HG02884 (cell line): ENCODE results near the gene REV3L.
"Not testable (repeated sequence)": the region's sequence is repeated elsewhere in the genome, so short reads cannot be mapped to it uniquely, and the experiment has no call there.

Experiments
- ATAC-seq: cut with Tn5 transposase; IDR thresholded peaks from one replicate; pipeline ENCODE4 v1.9.1; 2021; ENCODE audit warnings: mild to moderate bottlenecking, moderate library complexity; ENCODE audit not compliant: unreplicated experiment

Gene REV3L

DNA sequence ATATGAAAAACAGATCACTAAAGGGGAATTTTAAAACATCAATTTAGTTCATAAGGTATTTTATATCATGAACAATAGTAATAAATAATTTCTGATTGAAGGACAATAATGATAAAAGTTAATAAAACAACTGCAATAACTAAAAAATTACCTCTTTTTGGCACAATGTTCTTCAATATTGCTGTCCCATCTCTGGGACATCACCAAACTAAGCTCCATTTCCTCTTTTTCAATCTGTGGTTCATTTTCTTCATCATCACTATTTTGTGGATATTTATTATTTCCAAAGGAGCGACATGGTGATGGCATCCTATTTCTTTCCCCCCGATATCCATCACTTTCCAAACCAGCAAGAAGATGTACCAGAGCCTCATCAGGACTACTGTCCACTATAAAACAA lies 103.2 kb downstream of the REV3L start:
- ATAC-seq: no peak

DNA sequence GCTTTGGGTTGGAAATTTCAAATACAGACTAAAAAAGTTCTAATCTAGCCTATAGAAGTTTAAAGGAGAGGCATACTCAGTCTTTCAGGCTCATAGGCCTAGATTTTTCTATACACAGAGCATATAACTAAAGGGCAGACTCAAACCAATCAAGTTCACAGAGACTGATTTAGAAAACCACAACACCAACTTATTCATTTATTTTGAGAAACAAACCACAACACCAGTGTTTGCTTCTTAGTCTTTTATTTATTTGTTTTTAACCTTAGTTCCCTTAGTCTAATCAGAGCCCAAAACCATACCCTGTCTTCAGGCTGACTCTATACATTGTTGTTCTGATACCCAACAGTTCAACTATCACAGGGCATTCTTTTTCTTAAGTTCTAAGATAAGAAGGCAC lies 103.7 kb downstream of the REV3L start:
- no peak for ATAC-seq

DNA sequence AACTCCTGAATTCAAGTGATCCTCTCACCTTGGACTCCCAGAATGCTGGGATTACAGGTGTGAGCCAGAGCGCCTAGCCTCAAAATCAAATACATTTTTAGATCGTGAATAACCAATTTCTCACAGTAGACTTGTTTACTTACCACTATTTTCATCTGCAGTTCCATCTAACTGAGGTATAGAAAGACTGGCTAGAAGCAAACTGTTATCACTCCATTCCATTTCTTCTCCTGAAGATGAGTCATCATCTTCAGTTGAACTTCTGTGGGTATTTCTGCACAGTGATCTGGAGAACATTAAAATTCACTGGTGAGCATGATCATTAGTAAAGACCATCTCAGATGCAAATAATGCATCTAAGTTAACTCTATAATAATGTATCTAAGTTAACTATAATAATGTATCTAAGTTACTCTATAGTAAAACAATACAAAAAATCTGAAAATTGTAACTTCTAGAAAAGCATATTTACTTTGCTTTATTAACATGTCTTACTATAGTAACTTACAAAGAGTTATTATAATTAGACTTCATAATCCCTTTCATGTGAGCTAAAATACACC lies 105.4 kb downstream of the REV3L start:
- no peak for ATAC-seq

DNA sequence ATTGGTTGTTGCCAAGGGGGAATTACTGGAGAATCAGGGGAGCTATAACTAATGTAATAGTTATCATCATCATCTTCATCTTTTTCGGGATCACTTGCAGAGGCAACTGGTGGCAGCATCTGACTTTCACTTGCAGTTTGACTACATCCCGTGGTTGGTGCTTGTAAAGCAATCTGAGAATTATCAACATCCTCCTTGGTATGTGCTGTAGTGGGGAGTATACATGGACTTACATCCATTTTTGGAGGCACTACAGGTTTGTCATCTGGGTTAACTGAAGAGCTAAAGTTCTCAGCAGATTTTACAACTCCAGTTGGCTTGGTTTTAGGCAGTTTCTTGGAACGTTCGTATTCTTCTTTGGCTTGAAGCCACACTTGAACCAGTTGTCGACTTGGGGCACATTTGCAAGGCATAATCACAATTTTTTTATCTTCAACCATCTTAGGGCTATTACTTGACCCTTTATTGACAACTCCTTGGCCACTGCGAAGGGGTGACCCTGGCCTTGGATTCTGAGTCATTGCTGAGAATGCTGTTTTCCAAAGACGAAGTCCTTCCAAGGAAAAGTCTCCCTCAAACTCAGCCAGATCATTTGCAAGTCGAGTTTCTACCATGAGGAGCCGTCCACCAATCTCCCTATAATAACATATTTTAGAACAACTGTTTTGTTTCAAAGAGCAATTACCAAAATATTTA lies 115.5 kb downstream of the REV3L start:
- no peak for ATAC-seq

DNA sequence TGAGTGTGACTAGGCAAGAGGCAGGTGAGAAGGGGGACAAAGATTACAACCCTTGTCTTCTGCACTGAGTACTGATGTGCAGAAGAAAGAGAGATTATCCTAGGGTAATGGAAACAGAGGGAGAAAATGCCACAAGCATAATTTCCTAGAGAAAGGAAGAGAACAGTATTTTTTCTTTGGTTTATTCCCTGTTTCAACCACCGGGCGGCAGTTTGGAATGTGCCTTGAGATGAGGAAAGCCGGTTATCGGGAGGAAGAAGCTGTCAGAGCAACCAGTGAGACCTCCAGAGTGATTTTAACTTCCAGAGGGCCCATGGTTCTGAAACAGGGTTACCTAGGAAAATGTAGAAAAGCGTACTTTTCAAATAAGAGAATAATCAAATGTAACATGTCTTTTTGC lies 121.4 kb downstream of the REV3L start:
- no peak for ATAC-seq

DNA sequence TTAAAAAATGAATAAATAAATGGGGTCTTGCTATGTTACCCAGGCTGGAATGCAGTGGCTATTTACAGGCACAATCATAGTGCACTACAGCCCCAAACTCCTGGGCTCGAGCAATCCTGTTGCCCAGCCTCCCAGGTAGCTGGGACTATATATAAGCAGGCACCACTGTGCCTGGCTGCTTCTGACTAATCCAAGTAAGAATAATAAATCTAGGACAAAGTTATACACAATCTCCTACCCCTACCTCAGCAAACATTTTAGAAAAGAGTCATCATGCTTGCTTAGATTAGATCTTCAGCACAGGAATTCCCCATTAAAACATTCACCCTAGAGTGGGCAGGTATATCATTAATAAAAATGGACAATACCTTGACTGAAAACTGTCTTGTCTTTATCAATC lies 124.6 kb downstream of the REV3L start:
- no peak for ATAC-seq

DNA sequence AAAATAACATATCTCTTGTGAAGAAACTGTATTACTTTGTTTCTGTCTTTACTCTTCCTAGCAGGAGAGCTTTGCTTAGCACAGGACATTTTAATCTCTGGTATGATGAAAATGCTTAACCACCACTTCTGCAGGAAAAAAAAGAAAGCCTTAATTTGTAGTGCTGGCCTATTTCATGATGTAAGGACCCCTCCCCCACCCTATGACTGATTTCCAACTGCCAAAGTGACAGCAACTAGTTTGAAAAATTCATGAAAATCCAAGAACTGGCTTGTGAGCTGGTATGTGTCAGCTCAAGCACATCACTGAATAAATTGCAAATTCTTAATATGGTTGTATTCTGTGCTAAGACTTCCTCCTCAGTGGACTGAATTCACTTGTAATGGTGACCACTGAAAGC lies 125.3 kb downstream of the REV3L start:
- ATAC-seq: no peak

DNA sequence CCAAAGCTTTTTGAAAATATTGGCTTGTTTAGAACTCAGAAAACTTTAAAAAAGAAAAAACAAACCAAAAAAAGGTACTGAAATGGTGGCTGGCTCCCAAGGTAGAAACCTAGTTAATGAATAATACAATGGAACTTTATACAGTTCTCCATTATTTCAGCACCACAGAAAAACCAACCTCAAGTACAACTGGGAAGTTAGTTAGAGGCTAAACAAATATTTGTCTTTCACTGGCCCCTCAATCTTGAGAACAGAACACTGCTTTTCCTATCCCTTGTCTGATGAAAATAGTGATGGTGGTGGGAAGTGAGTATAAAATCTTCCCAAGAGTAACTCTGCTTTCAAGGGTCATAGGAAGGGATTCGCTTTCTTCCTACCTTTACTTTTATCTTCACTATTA lies 126.5 kb downstream of the REV3L start:
- ATAC-seq: no peak

DNA sequence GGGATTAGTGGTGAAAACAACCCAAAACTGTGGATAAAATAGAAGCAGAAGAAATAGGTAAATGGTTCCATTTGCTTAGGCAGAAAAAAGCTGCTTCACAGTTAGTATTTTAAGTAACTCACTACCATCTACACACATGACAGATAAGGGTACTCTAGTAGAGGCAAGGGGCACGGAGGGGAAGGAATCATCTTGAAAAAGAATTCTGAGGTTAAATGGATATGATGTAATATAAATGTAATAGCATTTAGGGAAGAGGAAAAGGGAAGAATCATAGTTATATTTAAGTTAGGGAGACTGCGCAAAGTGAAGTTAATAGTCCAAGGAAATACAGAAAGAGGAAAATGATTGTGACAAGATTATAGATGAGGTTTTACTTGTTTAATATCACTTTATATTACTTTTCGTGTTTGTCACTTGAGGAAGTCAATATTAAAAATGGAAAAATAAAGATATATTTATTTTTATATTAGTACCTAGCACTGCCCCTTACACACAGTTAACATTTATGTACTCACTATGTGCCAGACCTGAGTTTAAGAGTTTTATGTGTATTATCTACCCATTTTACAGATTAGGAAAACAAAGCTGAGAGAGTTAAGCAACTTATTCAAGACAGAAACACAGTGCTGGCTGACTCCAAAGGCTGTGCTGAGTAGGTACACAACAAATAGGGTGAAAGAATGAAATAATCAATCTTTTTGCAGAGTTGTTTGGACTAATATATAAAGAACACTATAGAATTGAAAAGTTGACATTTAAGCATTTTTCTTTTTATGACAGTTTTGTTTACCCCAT lies 128.1 kb downstream of the REV3L start:
- no peak for ATAC-seq

DNA sequence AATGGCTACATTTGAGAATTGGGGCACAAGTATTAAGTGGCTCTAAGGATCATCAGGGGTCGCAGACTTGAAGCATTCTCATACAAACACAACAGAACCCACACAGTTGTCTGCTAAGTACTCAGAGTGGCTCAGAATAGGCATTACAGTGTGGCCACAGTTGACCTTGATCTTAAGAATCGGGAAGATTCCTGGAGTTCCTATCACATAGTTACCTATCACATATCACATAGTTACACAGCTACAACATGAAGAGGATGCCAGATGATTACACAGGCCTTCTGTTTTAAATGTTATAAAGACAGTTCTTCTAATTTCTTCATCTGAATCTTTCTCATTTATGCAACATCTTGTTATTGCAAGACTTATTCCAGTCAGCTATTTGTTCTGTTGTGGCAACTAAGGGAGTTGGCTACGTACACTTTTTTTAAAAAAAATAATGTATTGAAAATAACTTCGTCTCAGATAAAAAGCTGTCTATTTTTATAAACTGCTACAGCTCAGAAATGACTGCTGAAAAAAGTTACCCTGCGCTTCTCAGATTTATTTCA lies 129.0 kb downstream of the REV3L start:
- ATAC-seq: no peak

DNA sequence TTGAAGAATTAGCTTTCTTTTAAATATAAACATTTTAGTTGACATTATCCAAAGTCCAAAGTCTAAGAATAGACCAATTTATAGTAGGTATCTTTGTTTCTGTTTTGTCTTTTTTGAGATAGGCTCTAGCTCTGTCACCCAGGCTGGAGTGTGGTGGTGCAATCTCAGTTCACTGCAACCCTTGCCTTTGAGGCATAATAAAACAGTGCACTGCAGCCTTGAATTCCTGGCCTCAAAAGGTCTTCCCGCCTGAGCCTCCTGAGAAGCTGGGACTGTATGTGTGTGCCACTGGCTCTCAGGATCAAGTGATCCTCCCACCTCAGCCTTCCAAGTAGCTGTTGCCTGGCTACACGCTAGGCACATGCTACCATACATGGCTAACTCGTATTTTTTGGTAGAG lies 135.4 kb downstream of the REV3L start:
- ATAC-seq: no peak

DNA sequence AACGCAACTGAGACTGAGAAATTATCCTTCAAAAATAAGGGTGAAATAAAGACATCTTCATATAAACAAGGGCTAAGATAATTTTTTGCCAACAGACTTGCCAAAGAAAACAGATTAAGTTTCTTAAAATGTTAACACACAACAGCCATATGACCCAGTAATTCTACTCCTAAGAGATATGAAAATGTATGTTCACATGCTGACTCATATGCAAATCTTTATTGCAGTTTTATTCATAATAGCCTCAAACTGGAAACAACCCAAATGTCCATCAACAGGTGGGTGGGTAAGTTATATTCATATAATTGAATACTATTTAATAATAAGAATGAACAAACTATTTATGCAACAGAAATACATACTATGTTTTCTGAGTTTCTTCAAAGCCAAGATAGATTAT lies 140.1 kb downstream of the REV3L start:
- no peak for ATAC-seq

DNA sequence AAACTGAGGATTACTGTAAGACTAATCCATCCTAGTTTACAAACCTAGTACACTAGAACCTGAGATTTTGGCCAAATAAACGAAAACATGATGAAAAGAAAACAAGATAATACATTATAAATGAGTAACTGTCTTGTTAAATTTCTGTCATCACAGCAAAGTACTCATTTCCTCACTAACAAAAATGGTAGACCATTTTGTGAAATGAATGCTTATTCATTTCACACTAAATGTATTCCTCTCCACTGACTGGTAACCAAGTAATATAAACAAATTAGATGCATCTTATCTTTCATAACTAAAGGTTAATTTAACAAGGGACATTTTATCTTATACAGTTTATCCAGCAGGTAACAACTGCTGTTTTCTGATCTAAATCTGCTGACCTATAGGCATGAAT lies 143.7 kb downstream of the REV3L start:
- peak; percentile 45 for ATAC-seq

DNA sequence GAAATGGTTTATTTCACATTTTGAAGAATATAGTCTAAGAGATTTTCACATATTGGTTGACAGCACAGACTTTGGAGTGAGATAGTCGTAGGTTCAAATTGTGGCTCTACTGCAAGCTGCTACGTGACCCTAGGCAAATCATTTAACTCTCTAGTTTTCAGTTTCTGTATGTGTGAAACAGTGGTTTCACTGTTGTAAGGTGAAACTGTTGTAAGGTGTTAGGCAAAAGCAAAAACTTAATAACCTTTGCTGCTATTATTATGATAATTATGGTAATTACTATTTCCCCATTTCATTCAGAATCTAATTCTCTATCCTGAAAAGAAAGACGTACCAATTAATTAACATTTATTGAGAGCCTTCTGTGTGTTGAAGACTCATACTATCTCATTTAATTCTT lies 144.2 kb downstream of the REV3L start:
- ATAC-seq: peak; percentile 99

DNA sequence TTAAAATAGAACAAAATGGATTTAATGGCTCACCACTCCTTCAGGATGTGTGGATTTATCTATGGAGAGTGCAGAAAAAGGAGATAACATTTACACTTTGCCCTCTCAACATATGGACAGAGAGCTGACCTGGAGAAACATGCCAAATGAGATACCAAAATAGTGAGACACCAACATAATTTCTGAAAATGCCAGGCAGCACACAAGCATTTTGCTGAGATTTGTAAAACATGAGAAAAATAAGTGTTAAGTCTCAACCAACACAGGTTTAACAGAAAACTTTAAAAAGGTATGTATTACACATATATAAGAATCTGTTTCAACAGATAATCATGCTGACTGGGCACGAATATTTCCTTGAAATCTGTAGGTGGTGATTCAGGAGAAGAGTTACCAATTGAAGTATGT lies 145.2 kb downstream of the REV3L start:
- no peak for ATAC-seq

DNA sequence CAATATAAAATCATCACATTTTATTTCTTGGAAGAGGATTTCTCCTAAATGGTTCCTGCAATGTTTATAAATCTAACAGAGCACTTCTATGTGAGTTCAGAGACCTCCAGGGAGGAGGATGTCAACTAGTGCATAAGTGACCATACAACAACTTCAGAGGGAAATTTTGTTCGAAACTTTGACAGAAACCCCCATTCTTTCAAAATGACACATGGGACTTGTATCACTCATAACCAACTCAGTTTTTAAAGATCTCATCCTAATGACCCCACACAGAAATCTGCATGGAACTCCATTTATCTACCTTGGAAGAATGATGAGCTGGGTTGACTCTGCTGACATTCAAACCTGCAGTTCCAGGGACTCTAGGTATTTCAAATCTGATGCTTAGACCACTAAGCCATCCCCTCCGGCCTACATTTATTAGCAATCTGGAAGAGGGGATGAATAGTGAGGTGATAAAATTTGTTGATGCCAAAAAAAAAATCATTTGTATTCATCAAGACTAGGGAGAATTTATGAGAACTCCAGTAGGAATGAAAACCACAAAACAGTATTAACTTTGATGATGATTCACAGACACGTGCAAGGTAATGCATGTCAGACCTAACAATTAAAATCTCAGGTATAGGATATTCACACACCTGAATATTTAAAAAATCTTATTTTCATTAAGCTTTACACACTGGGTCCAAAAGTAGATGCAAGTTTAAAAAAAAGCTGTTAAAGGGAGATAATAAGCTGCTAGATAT lies 153.0 kb downstream of the REV3L start:
- peak; percentile 94 for ATAC-seq

DNA sequence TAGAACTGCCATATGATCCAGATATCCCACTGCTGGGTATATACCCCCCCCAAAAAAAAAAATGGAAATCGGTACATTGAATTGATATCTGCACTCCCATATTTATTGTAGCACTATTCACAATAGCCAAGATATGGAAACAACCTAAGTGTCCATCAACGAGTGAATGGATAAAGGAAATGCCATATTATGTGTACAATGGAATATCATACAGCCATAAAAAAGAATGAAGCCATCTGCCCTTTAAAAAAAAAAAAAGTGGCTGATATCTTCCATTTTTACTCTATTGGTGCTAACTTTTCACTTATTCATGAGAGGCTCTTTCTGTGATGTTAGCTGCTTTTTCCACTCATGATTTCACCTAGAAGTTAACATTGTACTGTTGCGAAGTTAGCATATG lies 156.5 kb downstream of the REV3L start:
- ATAC-seq: no peak

DNA sequence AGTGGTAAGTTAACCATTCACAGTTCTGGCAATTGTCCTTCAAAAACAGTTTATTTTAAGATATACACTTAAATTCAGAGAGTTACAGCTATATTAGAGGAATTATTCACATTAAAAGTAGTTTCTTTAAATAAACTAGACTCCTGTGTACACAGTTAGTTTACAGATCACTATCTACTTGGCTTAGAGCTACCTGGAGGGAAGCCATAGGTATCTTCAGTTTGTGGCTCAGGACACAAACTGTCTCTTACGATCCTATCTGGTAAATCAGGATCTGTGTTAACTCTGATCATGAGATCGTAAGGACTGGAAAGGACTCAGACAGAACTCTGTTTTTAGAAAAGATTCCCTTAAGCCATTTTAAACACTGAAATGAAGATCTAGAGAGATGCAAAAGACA lies 160.9 kb downstream of the REV3L start:
- no peak for ATAC-seq

DNA sequence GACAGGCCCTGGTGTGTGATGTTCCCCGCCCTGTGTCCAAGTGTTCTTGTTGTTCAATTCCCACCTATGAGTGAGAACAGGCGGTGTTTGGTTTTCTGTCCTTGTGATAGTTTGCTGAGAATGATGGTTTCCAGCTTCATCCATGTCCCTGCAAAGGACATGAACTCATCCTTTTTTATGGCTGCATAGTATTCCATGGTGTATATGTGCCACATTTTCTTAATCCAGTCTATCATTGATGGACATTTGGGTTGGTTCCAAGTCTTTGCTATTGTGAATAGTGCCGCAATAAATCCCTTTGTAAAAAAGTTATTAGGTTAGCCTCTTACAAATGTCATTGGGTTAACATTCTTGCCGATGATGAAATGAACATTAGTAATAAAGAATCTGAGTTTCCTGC lies 175.1 kb downstream of the REV3L start:
- ATAC-seq: not testable (repeated sequence)

DNA sequence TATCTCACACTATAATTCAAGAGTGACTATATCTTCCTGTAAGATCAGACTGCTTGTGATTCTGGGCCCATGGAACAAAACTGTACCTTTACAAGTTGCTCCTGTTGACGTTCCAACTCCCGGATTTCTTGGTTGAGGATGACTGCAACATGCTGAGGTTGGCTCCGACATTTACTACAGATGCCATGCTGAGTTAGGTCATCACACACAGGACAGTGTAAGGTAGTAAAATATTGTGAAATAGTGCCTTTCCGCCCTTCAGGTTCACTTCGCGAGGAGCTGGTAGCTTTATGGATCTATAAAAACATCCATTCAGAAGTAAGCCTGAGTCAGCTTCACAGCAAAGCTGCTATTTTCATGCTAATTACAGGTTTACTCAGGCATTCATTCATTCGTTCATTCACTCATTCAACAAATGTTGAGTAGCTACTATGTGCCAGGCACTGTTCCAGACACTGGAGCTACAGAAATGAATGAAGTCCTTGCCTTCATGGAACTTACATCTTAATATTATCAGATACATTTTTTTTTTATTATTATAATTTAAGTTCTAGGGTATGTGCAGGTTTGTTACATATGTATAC lies 175.7 kb downstream of the REV3L start:
- no peak for ATAC-seq
